Measurements from ENCODE around the gene PRND.

Gene PRND

GRCh38 chr20:4691753-4692152 lies 30.0 kb upstream of the PRND start:
- peaks cover 3% of the 10 kb centered on the region; the same call in 1 of the 2 replicates for H3K36me3 ChIP-seq (replicated peaks; ENCODE audit: insufficient read depth, low read length)
- no peaks in the 10 kb centered on the region for H3K27me3 ChIP-seq (replicated peaks; ENCODE audit: insufficient read depth, low read length)
- H3K79me2 ChIP-seq (ENCODE audit: low read length), result peaks cover 96% of the 10 kb centered on the region
- no peak for DNase-seq
- H3K9ac ChIP-seq (ENCODE audit: low read length), result no peak overlapping the region
- no peaks in the 10 kb centered on the region for H3K9me3 ChIP-seq (replicated peaks; ENCODE audit: insufficient read depth, low read length)
- no peak overlapping the region for H3K4me3 ChIP-seq (ENCODE audit: low read length)
- peaks cover 14% of the 10 kb centered on the region for H3K4me1 ChIP-seq (ENCODE audit: low read length)
- no peak overlapping the region for H2AFZ ChIP-seq (ENCODE audit: low read length)
- peaks cover 11% of the 10 kb centered on the region; the same call in 1 of the 2 replicates for H4K20me1 ChIP-seq (ENCODE audit: insufficient read depth, low read length)
- TF ChIP-seq EZH2phosphoT487 (IDR thresholded peaks at IDR 0.05; ENCODE audit: low read length), result no peak
- no peak for TF ChIP-seq CTCF (IDR thresholded peaks at IDR 0.05; ENCODE audit: low read length)
- H3F3A ChIP-seq (ENCODE audit: insufficient read depth, low read length), result no peaks in the 10 kb centered on the region
- H3K9me2 ChIP-seq (replicated peaks; ENCODE audit: insufficient read depth, low read length), result no peaks in the 10 kb centered on the region
- no peak overlapping the region for H3K4me2 ChIP-seq (ENCODE audit: low read depth, low read length)
- H3K27ac ChIP-seq (ENCODE audit: low read length), result no peak overlapping the region

- Histone ChIP-seq H4K20me1 (ENCODE audit: insufficient read depth, low read length) (peaks cover 17% of the 10 kb centered on the region; the same call in 1 of the 2 replicates), H2AFZ (ENCODE audit: low read length) (no peak overlapping the region), H3K9me2 (replicated peaks; ENCODE audit: insufficient read depth, low read length) (no peaks in the 10 kb centered on the region), H3K36me3 (replicated peaks; ENCODE audit: insufficient read depth, low read length) (peaks cover 3% of the 10 kb centered on the region; the same call in 1 of the 2 replicates), H3K9ac (ENCODE audit: low read length) (no peak overlapping the region), H3F3A (ENCODE audit: insufficient read depth, low read length) (no peaks in the 10 kb centered on the region), H3K27ac (ENCODE audit: low read length) (no peak overlapping the region), H3K27me3 (replicated peaks; ENCODE audit: insufficient read depth, low read length) (no peaks in the 10 kb centered on the region), H3K79me2 (ENCODE audit: low read length) (peaks cover 99% of the 10 kb centered on the region), H3K4me3 (ENCODE audit: low read length) (no peak overlapping the region), H3K4me2 (ENCODE audit: low read depth, low read length) (no peak overlapping the region), H3K9me3 (replicated peaks; ENCODE audit: insufficient read depth, low read length) (no peaks in the 10 kb centered on the region), H3K4me1 (ENCODE audit: low read length) (no peaks in the 10 kb centered on the region)
- no peak for DNase-seq
- no peak for TF ChIP-seq CTCF (IDR thresholded peaks at IDR 0.05; ENCODE audit: low read length)
Measured at GRCh38 chr20:4694076-4694475, 27.6 kb upstream of the PRND start.

DNA sequence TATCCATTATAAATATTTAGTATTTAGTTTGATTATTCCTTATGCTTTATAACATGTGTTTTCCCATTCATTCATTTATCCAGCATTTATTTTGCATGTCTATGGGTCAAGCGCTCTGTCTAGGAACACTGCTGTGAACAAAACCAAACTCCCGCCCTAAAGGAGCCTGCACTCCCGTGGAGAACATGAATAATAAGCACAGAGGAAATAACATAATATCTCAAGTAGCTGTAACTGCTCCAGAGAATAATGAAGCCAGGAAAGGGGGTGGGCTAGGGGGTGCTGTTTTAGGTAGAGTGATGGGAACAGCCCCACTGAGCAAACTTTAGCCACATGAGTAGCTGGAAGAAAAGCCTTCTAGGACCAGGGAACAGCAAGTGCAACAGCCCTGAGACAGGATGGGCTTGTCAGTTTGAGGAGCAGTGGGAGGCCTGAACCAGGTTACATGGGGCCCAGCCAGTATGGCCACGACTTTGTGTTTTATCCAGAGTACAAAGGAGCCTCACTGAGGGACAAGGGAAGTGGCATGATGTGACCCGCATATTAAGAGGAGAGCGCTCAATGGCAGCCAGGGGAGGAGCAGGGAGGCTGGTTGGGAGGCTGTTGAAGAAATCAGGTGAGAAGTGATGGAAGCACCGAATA lies 24.4 kb upstream of the PRND start:
- Histone ChIP-seq H3K27ac (ENCODE audit: low read length) (no peak overlapping the region), H3F3A (ENCODE audit: insufficient read depth, low read length) (0 out of 2 replicates have a peak, but pooled peaks cover 8% of the 10 kb centered on the region), H3K9me3 (replicated peaks; ENCODE audit: insufficient read depth, low read length) (no peaks in the 10 kb centered on the region), H2AFZ (ENCODE audit: low read length) (no peak overlapping the region), H3K4me1 (ENCODE audit: low read length) (no peaks in the 10 kb centered on the region), H3K27me3 (replicated peaks; ENCODE audit: insufficient read depth, low read length) (no peaks in the 10 kb centered on the region), H3K4me2 (ENCODE audit: low read depth, low read length) (no peak overlapping the region), H3K9me2 (replicated peaks; ENCODE audit: insufficient read depth, low read length) (no peaks in the 10 kb centered on the region), H3K9ac (ENCODE audit: low read length) (no peak overlapping the region), H3K79me2 (ENCODE audit: low read length) (peaks cover 69% of the 10 kb centered on the region), H4K20me1 (ENCODE audit: insufficient read depth, low read length) (peaks cover 13% of the 10 kb centered on the region; the same call in 1 of the 2 replicates), H3K36me3 (replicated peaks; ENCODE audit: insufficient read depth, low read length) (peaks cover 16% of the 10 kb centered on the region; the same call in 1 of the 2 replicates), H3K4me3 (ENCODE audit: low read length) (no peak overlapping the region)
- DNase-seq, result no peak
- TF ChIP-seq CTCF (IDR thresholded peaks at IDR 0.05; ENCODE audit: low read length) (no peak), EZH2 (optimal IDR thresholded peaks at IDR 0.05; ENCODE audit: low read depth, low read length) (no peak), EZH2phosphoT487 (IDR thresholded peaks at IDR 0.05; ENCODE audit: low read length) (no peak)

Measured in MM.1S (cell line).